ENCODE measurements around the gene ZNF608.

Gene ZNF608

GRCh38 chr5:124741711-124742496, 4.5 kb downstream of the ZNF608 start:
- peak overlapping the region; percentile 76 for H3K4me3 ChIP-seq (replicated peaks; ENCODE audit: low read depth, low read length)
- DNase-seq (ENCODE audit: low read depth) = peak; percentile 95
- no peak for TF ChIP-seq CTCF (IDR thresholded peaks at IDR 0.05; ENCODE audit: low read length, missing control alignments)

- no peak for TF ChIP-seq CTCF (IDR thresholded peaks at IDR 0.05; ENCODE audit: low read length, missing control alignments)
- no peak for DNase-seq (ENCODE audit: low read depth)
- no peak overlapping the region for H3K4me3 ChIP-seq (replicated peaks; ENCODE audit: low read depth, low read length)
Measured at GRCh38 chr5:124740991-124741583, 5.4 kb downstream of the ZNF608 start.

DNA sequence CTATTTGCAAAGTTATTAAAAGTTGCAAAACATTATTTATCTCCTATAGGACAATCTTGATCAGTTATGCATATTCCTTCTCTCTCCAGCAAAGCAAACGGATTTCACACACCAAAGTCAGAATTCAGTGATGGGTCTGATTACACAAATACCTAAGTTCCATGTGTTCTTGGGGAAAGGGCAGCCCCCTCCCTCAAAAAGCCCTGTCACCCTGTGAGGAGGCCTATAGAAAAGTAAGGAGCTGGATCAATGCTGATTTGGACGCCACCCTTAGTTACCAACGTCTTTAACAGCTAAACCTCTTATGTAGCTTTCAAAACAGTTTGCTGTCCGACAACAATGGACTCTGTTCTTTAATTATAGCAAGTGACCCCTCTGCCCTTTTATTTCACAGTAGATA, 6.4 kb downstream of the ZNF608 start:
- TF ChIP-seq CTCF (IDR thresholded peaks at IDR 0.05; ENCODE audit: low read length, missing control alignments) = no peak
- DNase-seq (ENCODE audit: low read depth) = no peak
- no peak overlapping the region for H3K4me3 ChIP-seq (replicated peaks; ENCODE audit: low read depth, low read length)

- no peak for TF ChIP-seq CTCF (IDR thresholded peaks at IDR 0.05; ENCODE audit: low read length, missing control alignments)
- no peak overlapping the region for H3K4me3 ChIP-seq (replicated peaks; ENCODE audit: low read depth, low read length)
- DNase-seq (ENCODE audit: low read depth) = no peak
Measured at GRCh38 chr5:124739634-124740025, 6.8 kb downstream of the ZNF608 start.

GRCh38 chr5:124738681-124739633, 7.5 kb downstream of the ZNF608 start:
- TF ChIP-seq CTCF (IDR thresholded peaks at IDR 0.05; ENCODE audit: low read length, missing control alignments) = no peak
- no peak overlapping the region for H3K4me3 ChIP-seq (replicated peaks; ENCODE audit: low read depth, low read length)
- no peak for DNase-seq (ENCODE audit: low read depth)

DNA sequence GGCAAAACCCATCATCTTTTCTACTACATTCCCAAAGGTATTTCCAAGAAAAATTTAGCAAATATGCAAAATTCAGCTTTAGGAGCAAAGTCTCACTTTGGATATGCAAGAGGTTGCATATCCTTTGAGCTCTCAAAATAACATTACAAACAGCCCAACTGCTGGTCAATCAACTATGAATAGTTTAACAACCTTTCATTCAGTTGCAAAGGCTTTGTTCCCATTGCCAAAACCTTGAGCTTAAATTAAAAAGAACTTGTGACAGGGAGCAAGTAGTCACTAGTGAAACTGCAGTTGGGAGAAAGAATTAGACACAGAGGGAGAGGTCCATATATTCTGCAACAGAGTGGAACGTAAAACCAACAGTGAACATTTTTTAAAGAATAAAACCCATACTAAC, 8.8 kb downstream of the ZNF608 start:
- H3K4me3 ChIP-seq (replicated peaks; ENCODE audit: low read depth, low read length) = no peak overlapping the region
- no peak for DNase-seq (ENCODE audit: low read depth)
- TF ChIP-seq CTCF (IDR thresholded peaks at IDR 0.05; ENCODE audit: low read length, missing control alignments) = no peak

Data from fibroblast of pulmonary artery (primary cell).